SKM-1 treated with dmso at 0.1 percent for 144 hours (cell line): ENCODE results near the gene HGS.
A peak's percentile ranks its signal among the peaks of the same experiment; 100 is the strongest.
"Not testable (repeated sequence)": the region's sequence is repeated elsewhere in the genome, so short reads cannot be mapped to it uniquely, and the experiment has no call there.

Experiments used
- DNase-seq: peaks from one replicate; lab custom pipeline; 2025; ENCODE audit not compliant: unreplicated experiment; lab: John Stamatoyannopoulos, UW

Gene HGS

GRCh38 chr17:81717049-81717765, 33.4 kb downstream of the HGS start:
- no peak for DNase-seq

GRCh38 chr17:81717766-81718089, 33.9 kb downstream of the HGS start:
- no peak for DNase-seq

GRCh38 chr17:81719410-81720266, 35.8 kb downstream of the HGS start:
- DNase-seq: no peak

GRCh38 chr17:81720267-81721071, 36.7 kb downstream of the HGS start:
- DNase-seq: no peak

GRCh38 chr17:81722184-81723120, 38.6 kb downstream of the HGS start:
- DNase-seq: no peak

GRCh38 chr17:81723651-81724209, 39.9 kb downstream of the HGS start:
- DNase-seq: no peak

- no peak for DNase-seq
Measured at GRCh38 chr17:81725439-81725838, 41.6 kb downstream of the HGS start.

- DNase-seq: no peak
Measured at GRCh38 chr17:81726004-81726403, 42.2 kb downstream of the HGS start.

GRCh38 chr17:81727324-81728031, 43.7 kb downstream of the HGS start:
- DNase-seq: no peak

- peak; percentile 61 for DNase-seq
Measured at GRCh38 chr17:81733507-81734404, 49.9 kb downstream of the HGS start.

GRCh38 chr17:81734405-81735263, 50.8 kb downstream of the HGS start:
- DNase-seq: no peak

- DNase-seq: peak; percentile 98
Measured at GRCh38 chr17:81735264-81736102, 51.7 kb downstream of the HGS start.

- no peak for DNase-seq
Measured at GRCh38 chr17:81737947-81738800, 54.4 kb downstream of the HGS start.

GRCh38 chr17:81738801-81739393, 55.1 kb downstream of the HGS start:
- DNase-seq: no peak

GRCh38 chr17:81739593-81739992, 55.8 kb downstream of the HGS start:
- DNase-seq: not testable (repeated sequence)
